Fibroblast of lung (primary cell): ENCODE data around the gene CARMIL3. TPM values are rescaled to one million over a fixed set of nuclear protein-coding genes. Genes with fewer than 3 reads are reported as not detected.

Experiments
- DNase-seq, 2 donors: peaks; one replicate each; pipeline versions ENCODE4 v3.0.0 to v3.0.0-alpha.2; 2010; ENCODE audit warnings: low read depth in 2 of 2
- H2AFZ ChIP-seq: 2 replicates; pipeline ENCODE4 v1.5.1; 2012; ENCODE audit warnings: low read length, control low read depth, inconsistent platforms
- H3K27ac ChIP-seq: 2 replicates; pipeline ENCODE4 v1.5.1; 2011; ENCODE audit warnings: low read length, control low read depth; ENCODE audit not compliant: insufficient read depth
- H3K27me3 ChIP-seq: 2 replicates; pipeline ENCODE4 v1.5.1; 2011; ENCODE audit warnings: mild to moderate bottlenecking, low read length; ENCODE audit not compliant: control insufficient read depth, insufficient read depth
- H3K36me3 ChIP-seq: 2 replicates; pipeline ENCODE4 v1.5.1; 2011; ENCODE audit warnings: low read length; ENCODE audit not compliant: control insufficient read depth, insufficient read depth
- H3K4me1 ChIP-seq: 2 replicates; pipeline ENCODE4 v1.5.1; 2011; ENCODE audit warnings: low read length; ENCODE audit not compliant: control insufficient read depth, insufficient read depth; ENCODE audit errors: extremely low read depth
- H3K4me2 ChIP-seq: 2 replicates; pipeline ENCODE4 v1.5.1; 2011; ENCODE audit warnings: low read length, control low read depth; ENCODE audit not compliant: insufficient read depth; ENCODE audit errors: extremely low read depth
- H3K4me3 ChIP-seq, 4 experiments: fragments of 200-600 bp in 1 of 4; sonication (generic) in 1 of 4; replicated peaks in 1 of 4; 2 replicates each; pipeline ENCODE4 v1.5.1; 2011 to 2016; ENCODE audit warnings: low read length in 4 of 4, low read depth in 3 of 4, mild to moderate bottlenecking in 3 of 4, control low read depth in 2 of 4, inconsistent platforms in 1 of 4, mixed read lengths in 1 of 4; ENCODE audit not compliant: insufficient read depth in 1 of 4; ENCODE audit errors: control extremely low read depth in 1 of 4
- H3K79me2 ChIP-seq: 2 replicates; pipeline ENCODE4 v1.5.1; 2012; ENCODE audit warnings: mild to moderate bottlenecking, low read length, inconsistent platforms; ENCODE audit not compliant: control insufficient read depth, insufficient read depth
- H3K9ac ChIP-seq: 2 replicates; pipeline ENCODE4 v1.5.1; 2011; ENCODE audit warnings: mild to moderate bottlenecking, low read length, control low read depth; ENCODE audit not compliant: insufficient read depth
- H3K9me3 ChIP-seq: 2 replicates; pipeline ENCODE4 v1.5.1; 2012; ENCODE audit warnings: low read depth, low read length; ENCODE audit not compliant: control insufficient read depth, insufficient read depth
- H4K20me1 ChIP-seq: 2 replicates; pipeline ENCODE4 v1.5.1; 2011; ENCODE audit warnings: low read length; ENCODE audit not compliant: control insufficient read depth, insufficient read depth; ENCODE audit errors: extremely low read depth
- CTCF ChIP-seq, 2 donors: IDR thresholded peaks in 1 of 2; conservative IDR thresholded peaks in 1 of 2; 1 replicate in 1 of 2; 2 replicates in 1 of 2; pipeline ENCODE4 v1.5.1; 2011 to 2012; ENCODE audit warnings: low read length in 2 of 2, control low read depth in 1 of 2, inconsistent platforms in 1 of 2, low read depth in 1 of 2, mild to moderate bottlenecking in 1 of 2
- EZH2 ChIP-seq: IDR thresholded peaks from 2 replicates; pipeline ENCODE4 v1.5.1; 2012; ENCODE audit warnings: low read length, control low read depth, mild to moderate bottlenecking; ENCODE audit errors: missing control alignments
- polyA plus RNA-seq, 2 donors: library from polyadenylated mRNA; depleted of rRNA in 1 of 2; stranded (reverse) in 1 of 2; unstranded in 1 of 2; fragments of >200 nt; gene quantifications; 2 replicates each; pipeline ENCODE4 v1.2.1, GENCODE V29; 2011 to 2012; ENCODE audit warnings: missing spikeins in 1 of 2
- total RNA-seq: library from RNA; depleted of rRNA; stranded (reverse); fragments of >200 nt; gene quantifications from 2 replicates; pipeline ENCODE4 v1.2.1, GENCODE V29; 2014

CARMIL3 gene
- total and polyA plus RNA-seq, 2 donors (not counting 1 experiment from before 2014, with no cell fraction given), result 0.17 TPM; not detected in 1

- no peak overlapping the region for H3K27ac ChIP-seq
- peaks cover 3% of the 10 kb centered on the region for H3K4me1 ChIP-seq
- H4K20me1 ChIP-seq, result no peaks in the 10 kb centered on the region
- H3K4me3 ChIP-seq, result peak overlapping the region; percentile 47 to 61 (median 50)
- DNase-seq, result peak in 1 of 2 donors; percentile 38
- H2AFZ ChIP-seq, result peak overlapping the region; percentile 61
- TF ChIP-seq CTCF (conservative IDR thresholded peaks at IDR 0.05 in 1 of 2, IDR thresholded peaks at IDR 0.05 in 1 of 2; ENCODE audit: low read depth in 1 of 2, low read length in 2 of 2), result no peak
- TF ChIP-seq EZH2, result peak; percentile 22
- no peaks in the 10 kb centered on the region for H3K9me3 ChIP-seq
- H3K79me2 ChIP-seq, result no peaks in the 10 kb centered on the region
- H3K36me3 ChIP-seq, result no peaks in the 10 kb centered on the region
- H3K27me3 ChIP-seq, result peaks cover 26% of the 10 kb centered on the region
- H3K9ac ChIP-seq, result no peak overlapping the region
- peak overlapping the region; percentile 81 for H3K4me2 ChIP-seq
These were observed 29.3 kb downstream of the CARMIL3 start for GRCh38 chr14:24080888-24081738.

GRCh38 chr14:24081739-24082211, 30.0 kb downstream of the CARMIL3 start:
- H3K4me1 ChIP-seq, result peaks cover 3% of the 10 kb centered on the region
- DNase-seq, result no peak
- no peak overlapping the region for H3K9ac ChIP-seq
- TF ChIP-seq CTCF (conservative IDR thresholded peaks at IDR 0.05 in 1 of 2, IDR thresholded peaks at IDR 0.05 in 1 of 2; ENCODE audit: low read depth in 1 of 2, low read length in 2 of 2), result no peak
- TF ChIP-seq EZH2, result no peak
- no peaks in the 10 kb centered on the region for H3K9me3 ChIP-seq
- H4K20me1 ChIP-seq, result no peaks in the 10 kb centered on the region
- H3K79me2 ChIP-seq, result no peaks in the 10 kb centered on the region
- peak overlapping the region in 1 of 4 experiments; percentile 61 for H3K4me3 ChIP-seq
- H3K36me3 ChIP-seq, result no peaks in the 10 kb centered on the region
- no peak overlapping the region for H2AFZ ChIP-seq
- no peak overlapping the region for H3K27ac ChIP-seq
- peaks cover 26% of the 10 kb centered on the region for H3K27me3 ChIP-seq
- H3K4me2 ChIP-seq, result peak overlapping the region; percentile 81

- no peak for DNase-seq
- peaks cover 26% of the 10 kb centered on the region for H3K27me3 ChIP-seq
These were observed 30.7 kb downstream of the CARMIL3 start for GRCh38 chr14:24082411-24083080.

More at GRCh38 chr14:24082411-24083080, 30.7 kb downstream of the CARMIL3 start:
- H3K36me3 ChIP-seq, result no peaks in the 10 kb centered on the region
- no peak overlapping the region for H3K9ac ChIP-seq
- TF ChIP-seq CTCF (conservative IDR thresholded peaks at IDR 0.05 in 1 of 2, IDR thresholded peaks at IDR 0.05 in 1 of 2; ENCODE audit: low read depth in 1 of 2, low read length in 2 of 2), result no peak
- TF ChIP-seq EZH2, result no peak
- H3K9me3 ChIP-seq, result no peaks in the 10 kb centered on the region
- H3K4me1 ChIP-seq, result peaks cover 3% of the 10 kb centered on the region
- H2AFZ ChIP-seq, result no peak overlapping the region
- no peak overlapping the region for H3K27ac ChIP-seq
- no peaks in the 10 kb centered on the region for H3K79me2 ChIP-seq
- H3K4me3 ChIP-seq, result no peak overlapping the region
- no peak overlapping the region for H3K4me2 ChIP-seq
- H4K20me1 ChIP-seq, result no peaks in the 10 kb centered on the region
